Stimulated activated CD8-positive, alpha-beta memory T cell treated with anti-CD3 and anti-CD28 coated beads, Interleukin-7, amount 100 ng/mL, for 4 hours (primary cell): Measurements from ENCODE around the gene WDR70.
"Not testable (repeated sequence)": the region's sequence is repeated elsewhere in the genome, so short reads cannot be mapped to it uniquely, and the experiment has no call there.

ENCODE experiments used
- DNase-seq, 2 donors: peaks; one replicate each; pipeline ENCODE4 v3.0.0-alpha.2; 2020; ENCODE audit warnings: low read depth in 2 of 2

The WDR70 gene

GRCh38 chr5:37640088-37640487, 261.0 kb downstream of the WDR70 start:
- DNase-seq, result no peak

GRCh38 chr5:37641933-37642332, 262.8 kb downstream of the WDR70 start:
- DNase-seq, result no peak

- DNase-seq, result no peak
Measured at GRCh38 chr5:37645707-37646106, 266.6 kb downstream of the WDR70 start.

GRCh38 chr5:37654566-37654965, 275.4 kb downstream of the WDR70 start:
- DNase-seq, result not testable (repeated sequence)

- no peak for DNase-seq
Measured at GRCh38 chr5:37657046-37657445, 277.9 kb downstream of the WDR70 start.

GRCh38 chr5:37658440-37658839, 279.3 kb downstream of the WDR70 start:
- no peak for DNase-seq

GRCh38 chr5:37660319-37660718, 281.2 kb downstream of the WDR70 start:
- DNase-seq, result no peak

GRCh38 chr5:37661227-37661920, 282.3 kb downstream of the WDR70 start:
- DNase-seq, result no peak

- DNase-seq, result no peak
Measured at GRCh38 chr5:37661951-37662350, 282.8 kb downstream of the WDR70 start.

- no peak for DNase-seq
Measured at GRCh38 chr5:37662362-37662761, 283.2 kb downstream of the WDR70 start.

- no peak for DNase-seq
Measured at GRCh38 chr5:37662789-37663485, 283.8 kb downstream of the WDR70 start.

- DNase-seq, result no peak
Measured at GRCh38 chr5:37663538-37663937, 284.4 kb downstream of the WDR70 start.

GRCh38 chr5:37664551-37664950, 285.4 kb downstream of the WDR70 start:
- DNase-seq, result no peak

- DNase-seq, result no peak
Measured at GRCh38 chr5:37665272-37665671, 286.2 kb downstream of the WDR70 start.

GRCh38 chr5:37665889-37666288, 286.8 kb downstream of the WDR70 start:
- no peak for DNase-seq

- DNase-seq, result no peak
Measured at GRCh38 chr5:37667430-37667829, 288.3 kb downstream of the WDR70 start.

GRCh38 chr5:37667846-37668245, 288.7 kb downstream of the WDR70 start:
- DNase-seq, result no peak

GRCh38 chr5:37668524-37669047, 289.5 kb downstream of the WDR70 start:
- no peak for DNase-seq

GRCh38 chr5:37672118-37672588, 293.0 kb downstream of the WDR70 start:
- DNase-seq, result not testable (repeated sequence)

GRCh38 chr5:37674361-37674760, 295.2 kb downstream of the WDR70 start:
- not testable (repeated sequence) for DNase-seq

GRCh38 chr5:37679326-37679725, 300.2 kb downstream of the WDR70 start:
- not testable (repeated sequence) for DNase-seq

GRCh38 chr5:37679903-37680302, 300.8 kb downstream of the WDR70 start:
- DNase-seq, result not testable (repeated sequence)

- DNase-seq, result no peak
Measured at GRCh38 chr5:37683072-37683471, 304.0 kb downstream of the WDR70 start.
